NCI-H82 treated with DMSO at 0.1 percent for 48 hours (cell line): Measurements from ENCODE around the gene RIMS1.

Source experiments
- DNase-seq: peaks from one replicate; lab custom pipeline; 2025; ENCODE audit not compliant: unreplicated experiment; lab: John Stamatoyannopoulos, UW

RIMS1 gene

GRCh38 chr6:72238900-72239299 lies 352.6 kb downstream of the RIMS1 start:
- no peak for DNase-seq

GRCh38 chr6:72245565-72245964 lies 359.2 kb downstream of the RIMS1 start:
- DNase-seq: no peak

DNA sequence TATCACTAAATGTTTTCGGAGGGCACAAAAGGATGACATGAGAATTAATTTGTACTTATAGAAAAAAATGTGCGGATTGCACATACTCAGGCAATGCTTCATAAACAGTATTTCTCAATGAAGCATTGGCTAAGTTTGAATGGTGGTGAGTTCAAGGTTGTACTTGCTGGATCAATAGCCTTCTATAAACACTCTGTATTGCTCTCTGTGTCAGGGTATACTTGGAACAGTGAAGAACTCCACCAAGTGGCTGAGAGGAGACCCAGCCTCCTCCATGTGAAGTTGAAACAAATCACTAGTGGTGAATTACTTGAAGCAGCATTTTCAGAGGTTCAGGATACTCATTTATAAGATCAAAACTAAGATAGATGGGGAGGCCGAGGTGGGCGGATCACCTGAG lies 360.6 kb downstream of the RIMS1 start:
- no peak for DNase-seq

GRCh38 chr6:72248621-72249020 lies 362.3 kb downstream of the RIMS1 start:
- no peak for DNase-seq

- DNase-seq: no peak
Observed at GRCh38 chr6:72250664-72251063, 364.3 kb downstream of the RIMS1 start.

GRCh38 chr6:72260489-72260888 lies 374.1 kb downstream of the RIMS1 start:
- DNase-seq: no peak

GRCh38 chr6:72261554-72261953 lies 375.2 kb downstream of the RIMS1 start:
- DNase-seq: no peak

GRCh38 chr6:72262254-72262653 lies 375.9 kb downstream of the RIMS1 start:
- no peak for DNase-seq

DNA sequence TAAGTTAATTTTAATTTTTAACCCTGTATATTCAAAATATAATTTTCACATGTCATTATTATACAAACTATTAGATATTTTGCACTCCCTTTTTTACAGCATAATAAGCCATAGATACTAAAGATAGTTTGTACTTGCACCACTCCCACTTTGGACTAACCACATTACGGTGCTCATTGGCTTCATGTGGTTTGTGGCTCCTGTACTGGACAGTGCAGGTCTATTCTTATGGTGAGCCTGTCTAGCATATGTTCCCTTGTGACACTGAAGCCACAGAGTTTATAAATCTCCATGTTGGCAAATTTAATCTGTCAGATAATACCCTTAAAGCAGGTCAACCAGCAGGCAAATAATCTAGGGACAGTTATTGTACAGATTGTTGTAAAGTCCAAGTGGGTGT lies 381.1 kb downstream of the RIMS1 start:
- no peak for DNase-seq

- DNase-seq: no peak
Observed at GRCh38 chr6:72271531-72271930, 385.2 kb downstream of the RIMS1 start.

- DNase-seq: no peak
Observed at GRCh38 chr6:72272958-72273357, 386.6 kb downstream of the RIMS1 start.

DNA sequence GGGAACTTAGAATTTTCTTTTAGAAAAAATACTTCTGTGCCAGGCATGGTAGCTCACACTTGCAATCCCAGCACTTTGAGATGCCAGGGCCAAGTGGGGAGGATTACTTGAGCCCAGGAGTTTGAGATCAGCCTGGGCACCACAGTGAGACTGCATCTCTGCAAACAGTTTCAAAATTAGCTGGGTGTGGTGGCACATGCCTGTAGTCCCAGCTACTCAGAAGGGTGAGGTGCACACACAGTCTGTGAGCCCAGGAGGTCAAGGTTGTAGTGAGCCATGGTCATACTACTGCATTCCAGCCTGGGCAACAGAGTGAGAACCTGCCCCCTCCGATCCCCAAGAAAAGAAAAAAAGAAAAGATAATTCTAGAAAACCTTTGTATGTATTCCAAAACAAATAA lies 389.5 kb downstream of the RIMS1 start:
- DNase-seq: no peak

- no peak for DNase-seq
Observed at GRCh38 chr6:72282201-72282600, 395.9 kb downstream of the RIMS1 start.

GRCh38 chr6:72283571-72283970 lies 397.2 kb downstream of the RIMS1 start:
- no peak for DNase-seq

- DNase-seq: no peak
Observed at GRCh38 chr6:72286911-72287311, 400.6 kb downstream of the RIMS1 start.

DNA sequence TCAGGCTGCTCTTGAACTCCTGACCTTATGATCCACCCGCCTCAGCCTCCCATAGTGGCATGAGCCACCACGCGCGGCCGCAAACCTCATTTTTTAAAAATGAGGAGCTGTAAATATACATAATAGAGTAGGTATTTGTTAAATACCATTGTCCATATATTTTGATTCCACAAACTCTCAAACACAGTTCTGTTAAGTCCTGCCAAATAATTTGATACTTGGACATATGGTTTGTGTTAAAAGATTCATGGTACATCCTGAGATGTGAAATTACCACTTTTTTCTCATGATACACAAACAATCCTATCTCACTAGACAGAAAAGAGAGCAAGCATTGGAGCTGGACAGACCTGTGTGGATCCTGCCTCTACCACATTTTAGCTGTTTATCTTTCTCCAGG lies 401.5 kb downstream of the RIMS1 start:
- no peak for DNase-seq

DNA sequence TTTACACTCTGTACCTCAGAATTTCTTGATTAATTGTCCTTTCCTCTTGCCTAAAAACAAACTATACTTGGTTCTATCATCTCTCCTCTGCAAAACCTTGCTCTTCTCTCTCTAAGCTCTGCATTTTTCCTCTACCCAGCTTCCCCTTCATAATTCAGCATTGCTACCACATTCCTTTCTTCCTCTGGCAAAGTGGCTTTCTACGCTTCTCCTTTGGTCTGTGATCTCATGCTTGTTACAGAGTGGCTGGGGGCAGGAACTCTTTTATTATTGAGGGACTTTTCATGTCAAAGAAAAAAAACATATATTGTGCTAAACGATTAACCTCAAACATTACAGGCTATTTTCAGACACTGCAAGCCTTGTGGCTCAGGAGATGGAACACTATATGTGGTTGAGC lies 402.2 kb downstream of the RIMS1 start:
- no peak for DNase-seq

DNA sequence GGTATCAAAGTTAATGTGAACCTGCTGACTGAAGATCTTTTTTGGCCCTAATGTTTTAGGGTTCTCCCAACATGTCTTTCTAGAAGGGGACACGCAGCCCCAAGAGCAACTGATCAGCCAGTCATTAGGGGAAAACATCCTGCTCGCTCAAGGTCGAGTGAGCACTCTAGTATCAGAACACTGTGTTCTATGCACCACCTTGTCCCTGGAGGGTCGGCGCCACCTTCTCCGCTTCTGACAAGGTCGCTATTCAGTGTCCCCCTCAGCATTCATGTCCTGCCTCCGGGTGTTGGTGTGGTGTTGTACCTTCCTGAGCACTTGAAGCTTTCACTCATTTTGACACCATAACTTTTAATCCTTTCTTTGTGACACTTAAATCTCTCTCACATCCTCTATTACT lies 404.3 kb downstream of the RIMS1 start:
- DNase-seq: no peak

- no peak for DNase-seq
Observed at GRCh38 chr6:72296375-72296774, 410.0 kb downstream of the RIMS1 start.

- DNase-seq: no peak
Observed at GRCh38 chr6:72305971-72306370, 419.6 kb downstream of the RIMS1 start.

- no peak for DNase-seq
Observed at GRCh38 chr6:72316675-72317380, 430.5 kb downstream of the RIMS1 start.

DNA sequence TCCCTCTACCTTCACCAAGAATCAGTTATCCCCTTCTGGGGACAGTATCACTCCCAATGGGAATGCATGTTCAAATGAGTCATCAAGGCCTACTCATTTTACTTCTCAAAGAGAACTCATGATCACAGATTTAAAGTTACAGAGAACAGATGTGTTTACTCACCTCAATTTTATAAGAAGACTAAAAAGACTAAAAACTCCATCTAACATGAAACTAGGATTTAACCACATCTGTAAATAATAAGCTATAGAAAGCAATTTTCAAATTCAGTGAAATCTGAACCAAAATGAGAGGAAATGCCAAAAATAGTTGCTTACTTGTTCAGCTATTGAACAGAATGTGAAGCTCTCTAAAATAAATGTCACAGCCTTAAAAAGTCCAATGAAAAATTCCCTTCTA lies 435.4 kb downstream of the RIMS1 start:
- no peak for DNase-seq

DNA sequence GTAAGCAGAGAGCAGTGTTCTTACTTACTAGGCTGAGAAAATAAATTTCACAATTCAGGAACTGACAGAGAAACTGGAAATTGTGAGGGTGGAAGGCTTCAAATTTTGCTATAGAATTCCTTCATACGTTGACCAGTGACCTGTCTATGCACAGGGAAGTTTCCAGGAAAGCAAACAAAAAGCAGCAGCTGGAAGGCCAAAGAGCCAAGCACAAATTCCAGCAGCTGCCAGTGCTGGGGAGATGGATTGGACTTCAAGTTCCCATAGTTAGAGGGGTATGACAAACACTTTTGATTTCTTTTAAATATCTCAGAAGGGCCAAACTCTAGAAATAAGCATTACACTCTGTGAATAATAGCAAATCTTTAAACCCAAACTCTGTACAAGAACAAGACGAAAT lies 436.4 kb downstream of the RIMS1 start:
- no peak for DNase-seq
